ENCODE data around the gene FOSL2.

The FOSL2 gene

GRCh38 chr2:28447943-28448792 is 55.5 kb downstream of the FOSL2 start:
- no peak for DNase-seq

- DNase-seq = no peak
These were observed 56.1 kb downstream of the FOSL2 start for GRCh38 chr2:28448793-28449100.

GRCh38 chr2:28449126-28449487 is 56.4 kb downstream of the FOSL2 start:
- DNase-seq = no peak

- peak in 1 of 56 donors; percentile 45 for DNase-seq
These were observed 57.1 kb downstream of the FOSL2 start for GRCh38 chr2:28449488-28450395.

- no peak for DNase-seq
These were observed 58.4 kb downstream of the FOSL2 start for GRCh38 chr2:28450901-28451565.

GRCh38 chr2:28451793-28452533 is 59.3 kb downstream of the FOSL2 start:
- no peak for DNase-seq

- DNase-seq = peak in 33 of 56 donors; percentile 1 to 69 (median 19)
These were observed 60.0 kb downstream of the FOSL2 start for GRCh38 chr2:28452534-28453081.

GRCh38 chr2:28453396-28453795 is 60.7 kb downstream of the FOSL2 start:
- DNase-seq = no peak

GRCh38 chr2:28454016-28454930 is 61.6 kb downstream of the FOSL2 start:
- no peak for DNase-seq

GRCh38 chr2:28457237-28457636 is 64.6 kb downstream of the FOSL2 start:
- DNase-seq = no peak

GRCh38 chr2:28461056-28461455 is 68.4 kb downstream of the FOSL2 start:
- no peak for DNase-seq

GRCh38 chr2:28462122-28462521 is 69.5 kb downstream of the FOSL2 start:
- no peak for DNase-seq

GRCh38 chr2:28463211-28463816 is 70.7 kb downstream of the FOSL2 start:
- no peak for DNase-seq

GRCh38 chr2:28463893-28464292 is 71.2 kb downstream of the FOSL2 start:
- DNase-seq = no peak

- DNase-seq = no peak
These were observed 72.7 kb downstream of the FOSL2 start for GRCh38 chr2:28465148-28465885.
